GM18868 (cell line): ENCODE measurements around the gene MICAL3.
"Not testable (repeated sequence)": the region's sequence is repeated elsewhere in the genome, so short reads cannot be mapped to it uniquely, and the experiment has no call there.

Source experiments
- ATAC-seq: cut with Tn5 transposase; IDR thresholded peaks from one replicate; pipeline ENCODE4 v1.9.1; 2021; ENCODE audit warnings: mild to moderate bottlenecking, moderate library complexity; ENCODE audit not compliant: unreplicated experiment

The MICAL3 gene

GRCh38 chr22:17893900-17894535 is 130.3 kb downstream of the MICAL3 start:
- no peak for ATAC-seq

- ATAC-seq: no peak
Measured at GRCh38 chr22:17892376-17892775, 132.0 kb downstream of the MICAL3 start.

GRCh38 chr22:17891481-17892167 is 132.7 kb downstream of the MICAL3 start:
- ATAC-seq: no peak

GRCh38 chr22:17890892-17891291 is 133.5 kb downstream of the MICAL3 start:
- ATAC-seq: no peak

- no peak for ATAC-seq
Measured at GRCh38 chr22:17890245-17890671, 134.1 kb downstream of the MICAL3 start.

GRCh38 chr22:17888855-17889254 is 135.5 kb downstream of the MICAL3 start:
- ATAC-seq: no peak

- ATAC-seq: no peak
Measured at GRCh38 chr22:17888439-17888838, 135.9 kb downstream of the MICAL3 start.

- ATAC-seq: no peak
Measured at GRCh38 chr22:17884893-17885292, 139.5 kb downstream of the MICAL3 start.

GRCh38 chr22:17884084-17884483 is 140.3 kb downstream of the MICAL3 start:
- no peak for ATAC-seq

- no peak for ATAC-seq
Measured at GRCh38 chr22:17883356-17883755, 141.0 kb downstream of the MICAL3 start.

- no peak for ATAC-seq
Measured at GRCh38 chr22:17882727-17883126, 141.6 kb downstream of the MICAL3 start.

- ATAC-seq: no peak
Measured at GRCh38 chr22:17882162-17882561, 142.2 kb downstream of the MICAL3 start.

- ATAC-seq: no peak
Measured at GRCh38 chr22:17881366-17881765, 143.0 kb downstream of the MICAL3 start.

- no peak for ATAC-seq
Measured at GRCh38 chr22:17880468-17880867, 143.9 kb downstream of the MICAL3 start.

- ATAC-seq: no peak
Measured at GRCh38 chr22:17880020-17880419, 144.3 kb downstream of the MICAL3 start.

GRCh38 chr22:17878941-17879340 is 145.4 kb downstream of the MICAL3 start:
- no peak for ATAC-seq

GRCh38 chr22:17878186-17878694 is 146.1 kb downstream of the MICAL3 start:
- ATAC-seq: no peak

- ATAC-seq: not testable (repeated sequence)
Measured at GRCh38 chr22:17876878-17877855, 147.2 kb downstream of the MICAL3 start.

- ATAC-seq: no peak
Measured at GRCh38 chr22:17876306-17876831, 148.0 kb downstream of the MICAL3 start.

- no peak for ATAC-seq
Measured at GRCh38 chr22:17875631-17876030, 148.7 kb downstream of the MICAL3 start.

GRCh38 chr22:17875156-17875555 is 149.2 kb downstream of the MICAL3 start:
- ATAC-seq: no peak
